Skin epidermis (tissue), 12 donors: ENCODE results near the gene CTIF.
"Not testable (repeated sequence)": the region's sequence is repeated elsewhere in the genome, so short reads cannot be mapped to it uniquely, and the experiment has no call there.

ENCODE experiments used
- H3K27ac ChIP-seq, 21 experiments: fragments of 200-600 bp; sonication (generic) in 11 of 21; one replicate each; pipeline ENCODE4 v1.5.0; 2020; ENCODE audit warnings: mild to moderate bottlenecking in 3 of 21, inconsistent platforms in 2 of 21, moderate library complexity in 2 of 21
- H3K4me3 ChIP-seq, 7 experiments: fragments of 200-600 bp; sonication (generic) in 2 of 7; one replicate each; pipeline ENCODE4 v1.5.0; 2020; ENCODE audit warnings: inconsistent platforms in 2 of 7, mild to moderate bottlenecking in 2 of 7, moderate library complexity in 1 of 7

The CTIF gene

DNA sequence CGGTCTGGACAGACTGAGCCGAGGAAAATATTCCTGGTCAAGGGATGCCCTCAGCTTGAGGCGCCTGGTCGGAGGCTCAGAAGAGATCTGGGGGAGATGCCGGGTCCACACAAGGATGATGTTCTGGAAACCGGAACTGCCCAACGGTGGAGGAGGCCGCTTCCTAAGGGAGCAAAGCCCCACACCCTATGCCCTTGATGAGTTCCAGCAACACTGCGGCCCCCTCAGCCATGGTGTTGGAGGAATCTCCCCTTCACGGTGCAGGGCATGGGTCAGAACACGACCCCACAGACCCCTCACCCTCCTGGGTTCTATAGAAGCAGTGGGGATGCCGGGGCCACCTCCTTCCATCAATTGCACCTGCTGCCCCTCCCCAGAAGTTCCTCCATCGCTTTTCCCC is 332.1 kb downstream of the CTIF start:
- H3K4me3 ChIP-seq, H3K27ac ChIP-seq: not testable (repeated sequence)

DNA sequence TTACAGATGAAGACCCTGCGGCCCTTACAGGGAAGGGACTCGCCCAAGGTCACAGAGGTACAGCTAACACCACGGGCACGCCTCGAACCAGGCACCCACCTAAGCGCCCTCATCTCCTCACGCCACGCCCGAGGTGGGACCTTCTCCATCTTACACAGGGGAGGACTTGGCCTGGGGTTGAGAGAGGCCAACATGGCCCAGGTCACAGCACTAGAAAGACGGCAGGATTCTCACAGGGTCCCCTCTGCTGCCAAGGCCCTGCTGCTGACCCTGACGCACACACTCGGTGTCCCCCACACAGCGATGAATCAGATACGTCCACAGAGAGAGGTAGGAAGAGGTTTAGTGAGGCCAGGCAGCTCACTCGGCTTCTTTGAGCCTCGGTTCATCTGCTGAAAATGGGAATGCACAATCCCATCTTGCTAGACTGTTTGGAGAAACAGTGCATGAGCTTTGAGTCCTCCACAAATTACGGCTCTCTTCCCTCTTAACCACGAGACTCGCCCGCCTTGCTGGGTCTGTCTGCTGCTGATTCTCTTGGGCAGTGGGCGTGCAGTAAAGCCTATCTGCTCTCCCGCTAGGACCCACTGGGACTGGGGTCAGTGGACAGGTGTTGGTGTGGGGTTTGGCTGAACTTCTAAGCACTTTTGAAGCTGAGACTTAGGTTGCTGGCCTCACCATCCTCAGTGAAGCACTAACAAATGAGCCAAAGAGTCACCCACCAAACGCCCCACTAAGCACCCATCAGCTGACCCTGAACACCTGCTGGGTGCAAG is 332.7 kb downstream of the CTIF start:
- Histone ChIP-seq H3K27ac (peak overlapping the region in 1 of 21 experiments; percentile 56), H3K4me3 (no peak overlapping the region)

DNA sequence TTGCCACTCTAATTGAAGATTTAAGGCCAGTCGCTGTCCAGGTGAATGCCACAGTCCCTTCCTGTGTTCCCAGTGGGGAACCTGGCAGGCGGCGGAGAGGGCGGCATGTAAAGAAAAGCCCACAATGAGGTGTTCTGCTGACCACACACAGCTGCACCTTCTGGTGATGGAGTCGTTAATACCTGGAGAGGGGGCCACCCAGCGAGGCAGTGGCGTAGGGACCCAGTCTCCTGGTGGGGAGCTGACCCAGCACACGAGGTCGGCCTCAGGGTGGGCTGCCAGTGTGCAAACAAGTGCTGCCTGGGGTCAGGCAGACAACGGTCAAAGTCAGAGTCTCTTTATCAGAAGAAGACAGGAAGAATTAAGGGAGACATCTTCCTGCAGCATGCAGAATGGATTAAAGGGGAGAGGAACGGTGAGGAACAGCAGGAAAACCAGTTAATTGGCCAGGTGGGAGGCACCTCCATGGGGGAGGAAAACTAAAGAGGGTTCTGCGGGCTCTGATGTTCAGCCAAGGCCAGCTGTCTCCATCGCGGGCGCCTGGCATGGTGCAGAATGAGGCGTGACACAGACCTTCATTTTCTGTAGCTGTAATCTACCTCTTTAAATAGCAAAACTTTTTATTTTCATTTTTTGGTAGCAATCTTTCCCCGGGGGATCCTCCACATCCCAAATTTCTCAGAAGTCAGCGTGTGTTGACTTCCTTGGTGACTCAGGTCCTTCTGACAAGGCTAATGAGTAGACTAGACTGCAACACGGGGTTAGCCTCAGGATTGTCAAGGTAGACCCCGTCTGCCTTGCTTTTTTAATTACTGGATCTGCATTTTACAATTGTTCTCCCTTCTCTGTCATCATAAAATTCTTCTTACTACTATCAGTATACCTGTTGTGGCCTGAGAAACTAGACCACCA is 333.7 kb downstream of the CTIF start:
- Histone ChIP-seq H3K27ac (peak overlapping the region in 12 of 21 experiments; percentile 7 to 78 (median 57)), H3K4me3 (no peak overlapping the region)

DNA sequence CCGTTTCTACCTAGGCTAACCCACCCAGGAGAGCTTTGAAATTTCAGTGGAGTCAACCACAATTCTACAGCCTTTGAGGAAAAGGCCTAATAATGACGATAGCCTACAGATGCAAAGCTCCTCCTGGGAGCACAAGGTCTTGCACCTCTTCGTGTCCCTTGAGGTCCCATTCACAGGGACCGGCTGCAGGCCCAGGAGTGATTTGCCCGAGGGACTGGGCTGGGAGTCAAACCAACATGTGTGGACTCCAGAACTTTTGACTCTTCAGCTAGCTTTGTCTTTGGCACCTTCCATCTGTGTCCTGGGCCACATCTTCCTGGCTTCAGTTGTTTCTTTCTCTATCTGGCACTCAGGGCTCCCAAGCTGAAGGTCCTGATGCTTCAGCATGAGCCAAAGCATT is 335.4 kb downstream of the CTIF start:
- H3K27ac ChIP-seq, result peak overlapping the region in 5 of 21 experiments; percentile 50 to 78 (median 58)

DNA sequence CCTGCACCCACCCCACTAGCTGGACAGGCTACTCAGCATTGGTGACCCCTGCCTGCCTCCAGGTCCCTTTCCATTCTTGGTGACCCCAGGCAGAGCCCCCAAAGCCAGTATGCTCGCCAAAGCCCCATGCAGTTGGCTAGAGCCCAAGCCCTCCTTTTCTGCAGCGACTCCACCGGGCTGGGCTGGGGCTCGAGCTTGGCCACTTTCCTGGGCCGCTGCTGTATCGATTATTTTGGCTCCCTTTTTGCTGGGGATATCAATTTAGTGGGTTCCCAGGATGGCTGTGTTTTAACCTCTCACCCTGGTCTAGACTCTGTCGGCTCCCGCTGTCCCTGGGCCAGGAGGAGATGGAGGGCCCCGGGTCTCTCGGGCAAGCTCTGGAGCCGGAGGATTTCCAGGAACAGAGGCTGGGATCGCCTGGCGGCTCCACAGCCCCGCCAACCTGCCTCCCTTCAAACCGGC is 335.9 kb downstream of the CTIF start:
- Histone ChIP-seq H3K27ac (peak overlapping the region in 1 of 21 experiments; percentile 78), H3K4me3 (no peak overlapping the region)

More for the DNA sequence above, 335.4 kb downstream of the CTIF start:
- H3K4me3 ChIP-seq, result no peak overlapping the region

DNA sequence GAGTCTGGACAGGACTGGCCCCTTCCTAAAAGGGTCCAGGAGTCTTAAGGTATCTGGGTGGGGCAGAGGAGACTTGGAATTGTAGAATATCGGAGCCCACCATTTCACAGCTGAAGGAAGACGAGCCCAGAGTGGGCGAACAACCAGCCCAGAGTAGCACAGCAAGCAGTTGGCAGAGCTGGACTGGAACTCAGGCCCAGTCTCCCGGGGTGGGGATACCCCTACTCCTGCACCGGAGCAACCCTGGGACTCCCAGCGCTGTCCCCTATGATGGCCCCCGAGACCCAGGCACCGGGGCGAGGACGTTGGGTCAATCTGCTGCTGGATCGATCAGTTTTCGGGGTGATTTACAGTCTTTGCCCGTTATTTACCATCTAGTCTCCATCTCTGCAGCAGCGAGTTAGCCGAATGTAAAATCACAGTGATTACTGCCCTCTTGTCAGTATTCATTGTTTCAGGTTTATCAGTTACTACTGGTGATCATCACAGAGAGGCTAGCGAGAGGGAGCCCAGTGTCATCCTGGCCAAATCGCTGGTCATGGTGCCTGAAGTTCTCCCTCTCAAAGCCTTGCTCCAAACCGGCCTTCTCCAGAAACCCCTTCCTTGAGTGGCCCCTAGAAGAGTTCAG is 336.6 kb downstream of the CTIF start:
- Histone ChIP-seq H3K4me3 (no peak overlapping the region), H3K27ac (no peak overlapping the region)

DNA sequence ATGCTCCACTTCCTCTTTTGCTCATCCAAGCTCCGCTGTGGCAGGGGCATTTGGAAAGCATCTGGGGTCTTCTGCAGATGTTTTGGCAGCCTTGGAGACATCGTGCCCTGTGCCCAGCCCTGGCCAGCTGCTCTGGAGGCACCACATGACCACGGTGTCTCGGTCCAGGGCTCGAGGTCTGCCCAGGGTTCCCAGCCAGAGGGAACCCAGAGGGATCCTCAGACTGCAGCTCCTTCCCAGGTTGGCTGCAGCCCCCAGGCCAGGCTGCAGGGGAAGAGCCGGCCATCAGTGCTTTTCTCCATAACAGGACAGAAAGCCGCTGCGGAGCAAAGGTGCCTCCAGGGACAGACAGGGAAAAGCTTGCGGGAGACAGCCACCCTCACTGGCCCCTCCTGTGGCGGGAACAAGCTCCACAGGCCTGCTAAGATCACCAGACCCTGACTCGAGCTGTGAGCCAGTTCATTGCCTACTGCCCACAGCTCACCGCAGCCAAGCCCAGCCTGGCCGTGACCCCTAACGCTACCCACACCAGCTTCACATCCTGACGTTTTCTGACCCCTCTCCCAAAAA is 337.2 kb downstream of the CTIF start:
- Histone ChIP-seq H3K27ac (no peak overlapping the region), H3K4me3 (no peak overlapping the region)

DNA sequence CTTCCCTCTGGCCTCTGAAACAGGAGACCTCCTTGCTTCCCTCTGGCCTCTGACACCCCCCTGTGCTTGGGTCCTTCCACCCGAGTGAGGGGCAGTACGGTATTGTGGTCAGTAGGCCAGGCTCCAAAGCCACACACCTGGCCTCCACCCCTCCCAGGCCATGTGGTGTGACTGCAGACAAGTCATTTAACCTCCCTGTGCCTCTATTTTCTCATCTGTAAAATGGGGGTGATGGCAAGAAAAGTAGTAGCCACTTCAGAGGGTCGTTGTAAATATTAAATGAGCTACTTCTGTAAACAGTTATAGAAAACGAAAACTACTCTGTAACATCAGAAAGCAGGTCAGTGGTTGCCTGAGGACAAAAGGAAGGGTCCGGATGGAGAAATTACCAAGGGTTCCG is 337.8 kb downstream of the CTIF start:
- H3K27ac ChIP-seq, result no peak overlapping the region
- no peak overlapping the region for H3K4me3 ChIP-seq

DNA sequence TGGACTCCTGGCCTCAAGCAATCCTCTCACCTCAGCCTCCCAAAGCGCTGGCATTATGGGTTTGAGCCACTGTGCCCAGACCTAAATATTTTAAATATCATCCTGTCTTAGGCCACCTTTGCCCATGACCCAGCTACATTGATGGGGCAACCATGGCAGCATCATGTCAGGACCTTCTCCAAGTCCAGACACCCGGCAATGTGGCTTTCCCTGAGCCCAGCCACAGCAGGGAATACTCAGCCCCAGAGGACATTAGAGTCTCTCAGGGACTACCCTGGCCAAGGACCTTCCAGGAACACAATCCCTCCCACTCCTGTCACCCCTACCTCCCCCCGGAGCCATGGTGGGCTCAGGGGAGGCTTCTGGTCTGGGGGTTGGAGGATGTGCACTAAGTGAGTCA is 339.1 kb downstream of the CTIF start:
- H3K27ac ChIP-seq, result no peak overlapping the region

DNA sequence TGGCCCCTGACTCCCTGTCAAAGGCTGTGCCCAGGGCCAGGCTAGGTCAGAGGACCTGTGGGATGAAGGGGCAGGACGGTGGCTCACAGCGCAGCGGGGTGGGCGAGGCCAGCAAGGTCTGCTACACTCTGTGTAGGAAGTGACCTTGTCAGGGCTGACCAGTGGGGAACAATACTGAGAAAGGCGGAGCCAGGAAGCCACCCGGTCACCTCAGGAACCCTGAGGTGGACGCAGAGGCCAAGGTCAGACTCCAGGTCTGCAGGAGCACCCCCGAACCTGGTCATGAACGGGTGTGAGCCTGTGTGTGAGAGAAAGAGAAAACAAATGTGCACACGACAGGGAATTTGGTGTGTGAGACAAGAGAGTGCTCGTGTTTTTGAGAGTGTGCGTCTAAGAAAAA is 339.6 kb downstream of the CTIF start:
- peak overlapping the region in 1 of 21 experiments; percentile 3 for H3K27ac ChIP-seq
- no peak overlapping the region for H3K4me3 ChIP-seq

More for the DNA sequence above, 339.1 kb downstream of the CTIF start:
- no peak overlapping the region for H3K4me3 ChIP-seq

DNA sequence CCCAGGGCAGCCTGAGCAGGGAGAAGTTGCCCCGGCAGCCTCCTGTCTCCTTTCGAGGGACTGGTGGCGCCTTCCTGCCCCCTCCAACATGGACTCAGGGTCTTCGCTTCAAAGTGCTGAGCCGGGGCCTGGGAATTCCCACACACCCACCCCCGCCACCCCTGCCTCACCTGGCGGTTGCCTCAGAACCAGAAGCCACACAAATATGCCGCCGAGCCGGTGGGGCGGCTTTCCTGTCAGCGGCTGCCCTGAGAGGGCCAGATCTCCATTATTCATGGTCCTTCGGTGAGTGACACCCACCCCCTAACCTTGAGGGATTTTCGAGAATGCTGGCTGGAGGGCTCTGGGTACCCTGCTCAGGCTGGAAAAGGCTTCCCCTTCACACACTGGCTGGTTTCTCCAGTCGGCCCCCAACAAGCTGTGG is 340.2 kb downstream of the CTIF start:
- Histone ChIP-seq H3K27ac (peak overlapping the region in 2 of 21 experiments; percentile 0 to 42), H3K4me3 (no peak overlapping the region)

DNA sequence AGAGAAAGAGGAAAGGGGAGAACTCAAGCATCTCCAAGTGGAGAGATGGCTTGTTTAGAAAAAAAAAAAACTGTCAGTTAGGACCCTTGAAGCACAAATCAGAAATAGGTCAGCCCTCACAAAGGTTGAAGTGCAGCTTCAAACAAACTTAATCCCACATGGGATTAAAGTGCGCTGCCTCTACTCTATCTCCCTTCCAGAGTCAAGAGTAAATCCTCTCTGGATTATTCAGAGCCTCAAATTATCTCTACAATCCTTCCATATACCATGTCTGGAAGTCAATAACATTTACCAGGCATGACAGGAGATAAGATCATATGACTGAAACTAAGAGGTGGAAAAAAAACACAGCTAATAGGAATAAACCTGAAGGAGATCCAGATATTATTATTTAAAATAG is 342.1 kb downstream of the CTIF start:
- H3K27ac ChIP-seq, result no peak overlapping the region
- H3K4me3 ChIP-seq, result no peak overlapping the region

DNA sequence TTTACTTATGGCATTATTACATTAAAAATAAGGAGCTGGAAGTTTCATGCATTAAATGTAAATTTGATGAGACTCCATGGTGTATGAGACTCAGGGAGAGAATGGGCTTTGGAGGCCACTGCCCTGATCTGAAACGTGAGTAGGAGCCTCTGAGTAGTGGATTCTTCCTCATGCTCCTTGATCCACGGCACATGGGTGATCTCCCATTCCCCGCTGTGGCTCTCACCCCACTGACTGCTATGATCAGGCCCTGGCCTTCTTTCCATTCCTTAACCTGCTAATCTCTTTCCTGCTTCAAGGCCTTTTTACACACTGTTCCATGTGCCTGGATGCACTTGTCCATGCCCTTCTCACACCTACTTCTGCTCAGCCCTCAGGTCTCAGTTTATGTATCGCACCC is 343.5 kb downstream of the CTIF start:
- no peak overlapping the region for H3K27ac ChIP-seq
- no peak overlapping the region for H3K4me3 ChIP-seq

DNA sequence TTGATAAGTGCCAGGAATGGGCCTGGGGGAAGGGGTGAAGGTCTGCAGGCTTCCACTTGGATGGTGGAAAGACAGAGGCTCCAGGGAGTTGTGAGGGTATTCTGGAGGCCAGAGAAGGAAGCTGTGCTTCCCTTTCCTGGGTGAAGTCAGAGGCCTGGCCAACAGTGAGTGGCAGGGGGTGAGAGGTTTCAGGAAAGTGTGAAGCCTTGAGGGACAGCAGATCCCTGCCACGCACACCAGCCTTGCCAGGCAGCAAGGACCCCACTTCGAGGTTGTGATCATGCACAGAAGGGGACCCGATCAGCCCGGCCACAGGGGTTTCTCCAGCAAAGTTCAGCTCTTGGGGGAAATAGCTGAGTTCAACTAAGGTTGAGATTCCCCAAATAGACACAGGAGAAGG is 345.5 kb downstream of the CTIF start:
- Histone ChIP-seq H3K27ac (no peak overlapping the region), H3K4me3 (no peak overlapping the region)

DNA sequence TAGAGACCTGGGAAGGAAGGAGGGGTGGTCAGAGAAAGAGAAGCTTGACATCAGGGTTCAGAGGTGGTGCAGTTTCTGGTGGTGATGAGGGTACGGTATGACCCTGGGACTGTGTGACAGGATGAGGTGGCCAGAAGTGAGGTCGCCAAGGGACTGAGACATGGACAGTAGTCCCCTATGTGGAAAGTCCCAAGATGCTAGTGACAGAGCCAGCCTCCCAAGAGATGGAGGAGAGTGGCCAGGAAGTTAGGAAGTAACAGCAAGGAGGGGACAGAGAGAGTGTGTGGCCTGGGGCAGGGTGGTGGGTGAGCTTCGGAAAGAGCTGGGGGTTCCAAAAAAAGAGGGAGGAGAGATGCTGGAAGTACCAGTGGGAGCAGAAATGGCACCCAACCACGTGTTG is 345.9 kb downstream of the CTIF start:
- H3K4me3 ChIP-seq, result no peak overlapping the region
- H3K27ac ChIP-seq, result no peak overlapping the region

DNA sequence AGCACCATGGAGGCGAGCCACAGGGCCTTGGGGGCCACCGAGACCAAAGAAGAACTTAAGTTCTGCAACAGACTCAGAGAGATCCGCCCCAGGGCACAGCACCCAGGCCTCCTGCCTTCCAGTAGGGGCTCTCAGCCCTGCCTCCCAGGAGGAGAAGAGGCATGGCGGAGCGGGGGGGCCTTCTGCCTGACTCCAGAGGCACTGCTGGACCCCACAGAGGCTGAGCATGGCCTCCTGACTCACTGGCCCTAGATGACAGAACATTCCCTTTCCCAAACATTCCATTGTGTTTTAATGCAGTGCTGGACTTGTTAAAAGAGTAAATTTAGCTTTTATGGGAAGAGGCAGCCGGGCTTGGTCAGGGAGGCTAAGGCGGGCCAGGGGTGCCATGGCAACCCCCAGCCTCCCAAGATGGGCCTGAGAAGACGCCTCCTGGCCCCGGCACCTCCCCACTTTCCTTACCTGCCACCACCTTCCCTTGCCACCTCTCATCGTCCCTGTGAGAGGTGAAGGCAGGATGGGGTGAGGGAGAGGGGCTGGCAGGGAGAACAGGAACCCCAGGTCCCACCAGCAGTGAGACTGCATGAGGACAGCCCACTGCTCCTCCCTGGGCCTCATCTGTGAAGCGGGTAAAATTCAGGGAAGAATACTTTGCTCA is 346.6 kb downstream of the CTIF start:
- H3K27ac ChIP-seq, result no peak overlapping the region
- no peak overlapping the region for H3K4me3 ChIP-seq

DNA sequence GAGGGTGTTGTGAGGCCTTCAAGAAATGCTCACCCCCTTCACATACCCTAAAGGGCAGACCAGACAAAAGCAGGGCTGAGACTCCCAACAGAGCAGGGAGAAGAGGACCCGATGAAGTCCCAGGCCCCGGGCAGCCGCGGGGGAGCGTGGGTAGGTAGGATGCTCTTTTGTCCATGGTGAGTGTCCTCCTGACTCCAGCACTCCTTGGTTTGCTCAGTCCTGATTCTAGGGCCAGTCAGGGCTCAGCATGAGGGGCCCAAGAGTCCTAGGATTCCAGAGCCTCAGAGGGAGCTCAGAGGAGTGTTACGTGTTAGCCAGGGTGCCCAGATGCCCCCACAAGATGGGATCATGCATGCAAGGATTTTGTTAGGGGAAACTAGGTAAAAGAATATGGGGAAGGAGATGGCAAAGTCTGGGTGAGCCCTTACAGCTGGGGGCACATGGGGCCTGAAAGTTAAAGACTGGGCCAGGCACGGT is 347.1 kb downstream of the CTIF start:
- H3K4me3 ChIP-seq, result no peak overlapping the region
- no peak overlapping the region for H3K27ac ChIP-seq

DNA sequence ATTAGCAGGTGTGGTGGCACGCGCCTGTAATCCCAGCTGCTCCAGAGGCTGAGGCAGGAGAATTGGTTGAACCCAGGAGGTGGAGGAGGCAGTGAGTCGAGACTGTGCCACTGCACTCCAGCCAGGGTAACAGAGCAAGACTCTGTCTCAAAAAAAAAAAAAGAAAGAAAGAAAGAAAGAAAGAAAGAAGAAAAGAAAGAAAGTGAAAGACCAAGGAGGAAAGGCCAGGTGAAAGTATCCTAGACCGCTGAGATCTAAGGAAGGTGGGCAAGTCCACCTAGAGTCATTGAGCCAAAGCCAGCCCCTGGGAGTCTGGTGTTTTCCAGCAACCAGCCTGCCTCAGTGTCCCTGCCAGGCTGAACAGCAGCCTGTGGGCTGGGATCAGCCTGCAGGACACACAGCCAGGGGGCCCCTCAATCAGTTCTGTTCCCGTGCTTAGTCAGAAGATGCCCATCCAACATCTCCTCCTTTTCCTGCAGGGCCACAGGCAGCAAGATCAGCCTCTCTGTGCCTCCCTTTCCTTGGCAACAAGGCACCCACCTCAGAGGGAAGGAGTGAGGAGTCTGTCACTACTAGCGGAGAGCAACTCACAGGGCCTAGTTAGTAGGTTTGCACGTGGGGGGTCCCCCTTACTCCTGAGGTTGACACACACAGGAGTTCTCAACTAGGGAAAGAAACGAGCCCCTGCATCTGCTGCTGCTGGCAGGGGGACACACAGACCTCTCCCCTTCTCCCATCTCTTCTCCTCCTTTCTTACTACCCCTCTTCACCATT is 347.9 kb downstream of the CTIF start:
- H3K4me3 ChIP-seq, result no peak overlapping the region
- H3K27ac ChIP-seq, result no peak overlapping the region
